Myometrial cell (primary cell): ENCODE measurements around the gene GRIPAP1. TPM values are rescaled to one million over a fixed set of nuclear protein-coding genes. Genes with fewer than 3 reads are reported as not detected.

Experiments
- total RNA-seq: library from RNA; depleted of rRNA; stranded (reverse); fragments of >200 nt; gene quantifications from 2 replicates; pipeline ENCODE4 v1.2.3, GENCODE V29; 2015

The GRIPAP1 gene, protein sequence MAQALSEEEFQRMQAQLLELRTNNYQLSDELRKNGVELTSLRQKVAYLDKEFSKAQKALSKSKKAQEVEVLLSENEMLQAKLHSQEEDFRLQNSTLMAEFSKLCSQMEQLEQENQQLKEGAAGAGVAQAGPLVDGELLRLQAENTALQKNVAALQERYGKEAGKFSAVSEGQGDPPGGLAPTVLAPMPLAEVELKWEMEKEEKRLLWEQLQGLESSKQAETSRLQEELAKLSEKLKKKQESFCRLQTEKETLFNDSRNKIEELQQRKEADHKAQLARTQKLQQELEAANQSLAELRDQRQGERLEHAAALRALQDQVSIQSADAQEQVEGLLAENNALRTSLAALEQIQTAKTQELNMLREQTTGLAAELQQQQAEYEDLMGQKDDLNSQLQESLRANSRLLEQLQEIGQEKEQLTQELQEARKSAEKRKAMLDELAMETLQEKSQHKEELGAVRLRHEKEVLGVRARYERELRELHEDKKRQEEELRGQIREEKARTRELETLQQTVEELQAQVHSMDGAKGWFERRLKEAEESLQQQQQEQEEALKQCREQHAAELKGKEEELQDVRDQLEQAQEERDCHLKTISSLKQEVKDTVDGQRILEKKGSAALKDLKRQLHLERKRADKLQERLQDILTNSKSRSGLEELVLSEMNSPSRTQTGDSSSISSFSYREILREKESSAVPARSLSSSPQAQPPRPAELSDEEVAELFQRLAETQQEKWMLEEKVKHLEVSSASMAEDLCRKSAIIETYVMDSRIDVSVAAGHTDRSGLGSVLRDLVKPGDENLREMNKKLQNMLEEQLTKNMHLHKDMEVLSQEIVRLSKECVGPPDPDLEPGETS
- 11.3 and 19.0 TPM in 2 replicates for total RNA-seq

GRCh38 chrX:49002091-49002935 lies at the start of gene GRIPAP1:
TSS of gene GRIPAP1 (minus strand) at chrX:49002264. CDS start at chrX:49002229, 35 bp downstream.

DNA sequence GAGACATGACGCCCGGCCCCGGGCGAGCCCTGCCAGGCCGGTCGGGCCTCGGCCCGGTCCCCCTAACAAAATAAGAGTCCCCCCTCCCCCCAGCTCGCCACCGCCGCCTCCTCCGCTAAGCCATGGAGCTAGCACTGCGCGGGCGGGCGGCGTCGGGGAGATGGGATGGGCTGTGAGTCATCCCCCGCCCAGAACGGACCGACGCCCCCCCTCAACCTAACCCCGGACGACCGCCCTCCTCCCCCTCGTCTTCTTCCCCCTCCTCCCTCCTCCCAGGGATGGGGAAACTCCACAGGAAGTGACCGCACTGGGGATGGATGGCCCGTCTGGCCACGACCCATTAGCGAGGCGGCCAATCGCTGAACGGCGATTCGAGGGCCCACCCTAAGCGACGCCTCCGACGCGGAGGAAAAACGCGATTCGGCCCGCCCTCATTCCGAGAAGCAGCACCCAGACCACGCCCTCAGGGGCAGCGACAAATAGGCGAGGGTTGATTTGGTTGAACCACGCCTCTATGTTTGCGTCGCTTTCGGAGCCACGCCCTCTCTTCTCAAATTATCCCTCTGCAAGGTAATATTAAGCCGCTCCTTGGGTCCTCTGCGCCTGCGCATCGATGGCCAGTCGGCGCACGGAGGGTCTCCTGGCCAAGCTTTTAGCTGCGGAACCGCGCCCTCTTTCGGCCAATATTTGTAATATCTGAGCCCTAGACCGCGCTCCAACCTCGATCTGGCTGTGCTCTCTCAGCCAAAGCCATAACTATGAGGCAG lies 41.3 kb upstream of the GRIPAP1 start, which contains the start of gene TFE3:
TFE3 (minus strand) TSS at position 138 of the 767 bp plus-strand sequence; CDS start at position 7, 131 bp downstream.

DNA sequence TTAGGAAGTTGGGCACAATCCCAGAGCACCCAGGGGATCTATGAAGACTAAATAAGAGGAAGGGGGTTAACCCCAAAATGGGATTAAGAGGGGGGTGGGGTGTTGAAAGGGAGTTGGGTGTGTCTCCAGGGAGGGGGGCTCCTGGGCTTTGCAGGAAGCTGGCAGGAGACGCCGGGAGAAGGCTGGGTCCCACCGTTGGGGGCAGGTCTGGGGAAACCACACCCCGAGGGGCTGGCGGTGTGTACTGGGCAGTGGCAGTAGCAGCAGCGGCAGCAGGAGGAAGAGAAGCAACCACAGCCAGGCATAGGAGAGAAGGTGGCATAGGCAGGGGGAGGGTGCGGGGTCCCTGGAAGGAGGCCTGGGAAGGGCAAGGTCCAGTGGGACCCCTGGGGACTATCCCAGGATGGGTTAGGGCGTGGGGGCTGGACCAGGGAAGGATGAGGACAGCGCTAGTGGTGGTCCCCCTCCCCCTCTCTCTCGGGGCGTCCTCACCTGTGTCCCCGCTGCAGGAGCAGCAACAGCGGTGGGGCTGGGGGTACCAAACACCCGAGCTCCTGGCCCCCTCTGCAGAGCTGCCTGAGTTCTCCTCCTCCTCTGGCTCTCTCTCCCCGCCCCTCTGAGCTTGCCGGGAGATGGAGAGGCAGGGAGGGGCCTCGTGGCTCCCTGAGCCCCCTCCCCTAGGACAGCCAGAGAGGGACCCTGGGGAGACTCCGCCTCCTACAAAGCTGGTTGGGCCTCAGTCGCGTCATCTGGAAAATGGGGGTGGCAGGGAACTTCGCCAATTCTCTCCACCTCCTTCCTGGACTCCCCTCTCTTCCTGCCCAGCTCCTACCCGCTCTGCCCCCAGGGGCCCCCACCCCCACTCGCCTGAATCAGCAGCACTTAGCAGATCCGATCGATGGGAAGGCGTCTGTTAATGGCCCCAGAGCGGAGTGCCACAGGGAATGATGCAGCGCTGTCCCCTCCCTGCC lies 30.5 kb downstream of the GRIPAP1 start, which contains the start of gene KCND1:
KCND1 (minus strand) TSS at position 596 of the 971 bp plus-strand sequence. CDS start 1,573 bp downstream, outside the sequence.

GRCh38 chrX:48957477-48957826 lies 44.6 kb downstream of the GRIPAP1 start, which contains the start of gene OTUD5:
TSS of gene OTUD5 (minus strand) at chrX:48957607. CDS start at chrX:48957570, 37 bp downstream.

Other genes starting within 250 kb of the GRIPAP1 start
- not detected in 2 replicates for gene GLOD5, start 240.5 kb downstream of the GRIPAP1 start, total RNA-seq
- gene GATA1, start 215.7 kb downstream of the GRIPAP1 start, total RNA-seq = not detected in 2 replicates
- 30.3 and 31.7 TPM in 2 replicates for gene HDAC6, start 200.2 kb downstream of the GRIPAP1 start, total RNA-seq
- gene ERAS, start 175.8 kb downstream of the GRIPAP1 start, total RNA-seq = not detected in 2 replicates
- gene PCSK1N, start 166.7 kb downstream of the GRIPAP1 start, total RNA-seq = 0.53 TPM in 1 of 2 replicates, not detected in the other
- gene TIMM17B, start 104.5 kb downstream of the GRIPAP1 start, total RNA-seq = 43.5 and 45.7 TPM in 2 replicates
- 56.4 and 83.3 TPM in 2 replicates for gene PQBP1, start 104.3 kb downstream of the GRIPAP1 start, total RNA-seq
- gene SLC35A2, start 90.6 kb downstream of the GRIPAP1 start, total RNA-seq = 41.5 and 46.1 TPM in 2 replicates
- gene PIM2, start 83.2 kb downstream of the GRIPAP1 start, total RNA-seq = 6.9 and 7.4 TPM in 2 replicates
- gene OTUD5, start 44.7 kb downstream of the GRIPAP1 start, total RNA-seq = 39.2 and 48.0 TPM in 2 replicates
- 1.4 and 2.0 TPM in 2 replicates for gene KCND1, start 30.4 kb downstream of the GRIPAP1 start, total RNA-seq
- gene TFE3, start 41.1 kb upstream of the GRIPAP1 start, total RNA-seq = 66.3 and 69.2 TPM in 2 replicates
- gene CCDC120, start 56.7 kb upstream of the GRIPAP1 start, total RNA-seq = 0.58 and 1.4 TPM in 2 replicates
- gene PRAF2, start 71.7 kb upstream of the GRIPAP1 start, total RNA-seq = 19.7 and 34.6 TPM in 2 replicates
- 55.6 and 65.9 TPM in 2 replicates for gene WDR45, start 77.6 kb upstream of the GRIPAP1 start, total RNA-seq
- gene GPKOW, start 121.5 kb upstream of the GRIPAP1 start, total RNA-seq = 27.4 and 34.4 TPM in 2 replicates
- 1.4 and 6.3 TPM in 2 replicates for gene MAGIX, start 160.5 kb upstream of the GRIPAP1 start, total RNA-seq
- gene PLP2, start 169.6 kb upstream of the GRIPAP1 start, total RNA-seq = 118 TPM in 2 replicates
- gene PRICKLE3, start 184.1 kb upstream of the GRIPAP1 start, total RNA-seq = 5.8 and 8.5 TPM in 2 replicates
- gene SYP, start 197.9 kb upstream of the GRIPAP1 start, total RNA-seq = 0.29 TPM in 1 of 2 replicates, not detected in the other
- not detected in 2 replicates for gene CACNA1F, start 231.1 kb upstream of the GRIPAP1 start, total RNA-seq
- gene CCDC22, start 233.2 kb upstream of the GRIPAP1 start, total RNA-seq = 16.5 and 24.5 TPM in 2 replicates